Measurements from ENCODE around the gene PABPC1L. TPM values are rescaled to one million over a fixed set of nuclear protein-coding genes. Genes with fewer than 3 reads are reported as not detected.

The PABPC1L gene
- total RNA-seq, 1 experiment from 2014 or later, result 90.7 TPM

DNA sequence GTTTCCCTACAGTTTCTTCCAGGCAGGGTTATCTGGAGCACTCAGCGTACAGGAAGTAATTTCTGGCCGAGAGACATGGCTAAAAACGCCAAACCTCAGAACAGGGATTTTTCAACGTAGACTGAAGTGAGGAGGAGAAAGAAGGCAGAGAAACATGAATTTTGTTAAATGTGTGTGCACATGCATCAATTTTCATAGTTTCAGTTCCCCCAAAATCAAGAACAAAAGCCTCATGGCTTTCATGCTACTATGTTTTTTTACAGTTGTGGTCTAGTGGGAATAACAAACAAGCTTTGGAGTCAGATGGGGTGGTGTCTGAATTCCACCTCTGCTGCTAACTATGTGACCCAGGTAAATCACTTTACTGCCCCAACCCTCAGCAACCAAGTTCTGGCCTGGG is 45.4 kb downstream of the PABPC1L start:
- Mint-ChIP-seq H3K4me3 (no peak overlapping the region), H3K27ac (no peak overlapping the region), H3K4me1 (peaks cover 17% of the 10 kb centered on the region), H3K9me3 (no peaks in the 10 kb centered on the region), H3K36me3 (peaks cover 60% of the 10 kb centered on the region), H3K27me3 (ENCODE audit: low read depth) (no peaks in the 10 kb centered on the region)
- ChIA-PET POLR2A (no interaction called here), CTCF (no interaction called here)
- no peak for TF ChIP-seq FOXJ3 (CRISPR knock-in tag; IDR thresholded peaks at IDR 0.05; ENCODE audit: borderline replicate concordance)
- no peak for TF ChIP-seq KAT7 (CRISPR knock-in tag; IDR thresholded peaks at IDR 0.05; ENCODE audit: borderline replicate concordance)
- TF ChIP-seq GTF2I (CRISPR knock-in tag; conservative IDR thresholded peaks at IDR 0.05), result no peak
- TF ChIP-seq FOXK1 (CRISPR knock-in tag; IDR thresholded peaks at IDR 0.05), result no peak
- TF ChIP-seq, protein P1, sequence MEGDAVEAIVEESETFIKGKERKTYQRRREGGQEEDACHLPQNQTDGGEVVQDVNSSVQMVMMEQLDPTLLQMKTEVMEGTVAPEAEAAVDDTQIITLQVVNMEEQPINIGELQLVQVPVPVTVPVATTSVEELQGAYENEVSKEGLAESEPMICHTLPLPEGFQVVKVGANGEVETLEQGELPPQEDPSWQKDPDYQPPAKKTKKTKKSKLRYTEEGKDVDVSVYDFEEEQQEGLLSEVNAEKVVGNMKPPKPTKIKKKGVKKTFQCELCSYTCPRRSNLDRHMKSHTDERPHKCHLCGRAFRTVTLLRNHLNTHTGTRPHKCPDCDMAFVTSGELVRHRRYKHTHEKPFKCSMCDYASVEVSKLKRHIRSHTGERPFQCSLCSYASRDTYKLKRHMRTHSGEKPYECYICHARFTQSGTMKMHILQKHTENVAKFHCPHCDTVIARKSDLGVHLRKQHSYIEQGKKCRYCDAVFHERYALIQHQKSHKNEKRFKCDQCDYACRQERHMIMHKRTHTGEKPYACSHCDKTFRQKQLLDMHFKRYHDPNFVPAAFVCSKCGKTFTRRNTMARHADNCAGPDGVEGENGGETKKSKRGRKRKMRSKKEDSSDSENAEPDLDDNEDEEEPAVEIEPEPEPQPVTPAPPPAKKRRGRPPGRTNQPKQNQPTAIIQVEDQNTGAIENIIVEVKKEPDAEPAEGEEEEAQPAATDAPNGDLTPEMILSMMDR (IDR thresholded peaks at IDR 0.05), result no peak
- TF ChIP-seq, protein P2, sequence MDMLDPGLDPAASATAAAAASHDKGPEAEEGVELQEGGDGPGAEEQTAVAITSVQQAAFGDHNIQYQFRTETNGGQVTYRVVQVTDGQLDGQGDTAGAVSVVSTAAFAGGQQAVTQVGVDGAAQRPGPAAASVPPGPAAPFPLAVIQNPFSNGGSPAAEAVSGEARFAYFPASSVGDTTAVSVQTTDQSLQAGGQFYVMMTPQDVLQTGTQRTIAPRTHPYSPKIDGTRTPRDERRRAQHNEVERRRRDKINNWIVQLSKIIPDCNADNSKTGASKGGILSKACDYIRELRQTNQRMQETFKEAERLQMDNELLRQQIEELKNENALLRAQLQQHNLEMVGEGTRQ (CRISPR knock-in tag; IDR thresholded peaks at IDR 0.05), result no peak
- TF ChIP-seq, protein P3, sequence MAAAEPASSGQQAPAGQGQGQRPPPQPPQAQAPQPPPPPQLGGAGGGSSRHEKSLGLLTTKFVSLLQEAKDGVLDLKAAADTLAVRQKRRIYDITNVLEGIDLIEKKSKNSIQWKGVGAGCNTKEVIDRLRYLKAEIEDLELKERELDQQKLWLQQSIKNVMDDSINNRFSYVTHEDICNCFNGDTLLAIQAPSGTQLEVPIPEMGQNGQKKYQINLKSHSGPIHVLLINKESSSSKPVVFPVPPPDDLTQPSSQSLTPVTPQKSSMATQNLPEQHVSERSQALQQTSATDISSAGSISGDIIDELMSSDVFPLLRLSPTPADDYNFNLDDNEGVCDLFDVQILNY (CRISPR knock-in tag; IDR thresholded peaks at IDR 0.05), result no peak
- TF ChIP-seq, protein P4, sequence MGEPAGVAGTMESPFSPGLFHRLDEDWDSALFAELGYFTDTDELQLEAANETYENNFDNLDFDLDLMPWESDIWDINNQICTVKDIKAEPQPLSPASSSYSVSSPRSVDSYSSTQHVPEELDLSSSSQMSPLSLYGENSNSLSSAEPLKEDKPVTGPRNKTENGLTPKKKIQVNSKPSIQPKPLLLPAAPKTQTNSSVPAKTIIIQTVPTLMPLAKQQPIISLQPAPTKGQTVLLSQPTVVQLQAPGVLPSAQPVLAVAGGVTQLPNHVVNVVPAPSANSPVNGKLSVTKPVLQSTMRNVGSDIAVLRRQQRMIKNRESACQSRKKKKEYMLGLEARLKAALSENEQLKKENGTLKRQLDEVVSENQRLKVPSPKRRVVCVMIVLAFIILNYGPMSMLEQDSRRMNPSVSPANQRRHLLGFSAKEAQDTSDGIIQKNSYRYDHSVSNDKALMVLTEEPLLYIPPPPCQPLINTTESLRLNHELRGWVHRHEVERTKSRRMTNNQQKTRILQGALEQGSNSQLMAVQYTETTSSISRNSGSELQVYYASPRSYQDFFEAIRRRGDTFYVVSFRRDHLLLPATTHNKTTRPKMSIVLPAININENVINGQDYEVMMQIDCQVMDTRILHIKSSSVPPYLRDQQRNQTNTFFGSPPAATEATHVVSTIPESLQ (CRISPR knock-in tag; IDR thresholded peaks at IDR 0.05), result no peak
- TF ChIP-seq, protein P5, sequence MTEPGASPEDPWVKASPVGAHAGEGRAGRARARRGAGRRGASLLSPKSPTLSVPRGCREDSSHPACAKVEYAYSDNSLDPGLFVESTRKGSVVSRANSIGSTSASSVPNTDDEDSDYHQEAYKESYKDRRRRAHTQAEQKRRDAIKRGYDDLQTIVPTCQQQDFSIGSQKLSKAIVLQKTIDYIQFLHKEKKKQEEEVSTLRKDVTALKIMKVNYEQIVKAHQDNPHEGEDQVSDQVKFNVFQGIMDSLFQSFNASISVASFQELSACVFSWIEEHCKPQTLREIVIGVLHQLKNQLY (CRISPR knock-in tag; IDR thresholded peaks at IDR 0.05), result no peak
- no peak for TF ChIP-seq HMGA2 (CRISPR knock-in tag; IDR thresholded peaks at IDR 0.05)
- TF ChIP-seq PRRX2 (CRISPR knock-in tag; IDR thresholded peaks at IDR 0.05), result no peak
- TF ChIP-seq, protein P6, sequence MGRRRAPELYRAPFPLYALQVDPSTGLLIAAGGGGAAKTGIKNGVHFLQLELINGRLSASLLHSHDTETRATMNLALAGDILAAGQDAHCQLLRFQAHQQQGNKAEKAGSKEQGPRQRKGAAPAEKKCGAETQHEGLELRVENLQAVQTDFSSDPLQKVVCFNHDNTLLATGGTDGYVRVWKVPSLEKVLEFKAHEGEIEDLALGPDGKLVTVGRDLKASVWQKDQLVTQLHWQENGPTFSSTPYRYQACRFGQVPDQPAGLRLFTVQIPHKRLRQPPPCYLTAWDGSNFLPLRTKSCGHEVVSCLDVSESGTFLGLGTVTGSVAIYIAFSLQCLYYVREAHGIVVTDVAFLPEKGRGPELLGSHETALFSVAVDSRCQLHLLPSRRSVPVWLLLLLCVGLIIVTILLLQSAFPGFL (CRISPR knock-in tag; IDR thresholded peaks at IDR 0.05; ENCODE audit: borderline replicate concordance), result no peak
- TF ChIP-seq, protein P7, sequence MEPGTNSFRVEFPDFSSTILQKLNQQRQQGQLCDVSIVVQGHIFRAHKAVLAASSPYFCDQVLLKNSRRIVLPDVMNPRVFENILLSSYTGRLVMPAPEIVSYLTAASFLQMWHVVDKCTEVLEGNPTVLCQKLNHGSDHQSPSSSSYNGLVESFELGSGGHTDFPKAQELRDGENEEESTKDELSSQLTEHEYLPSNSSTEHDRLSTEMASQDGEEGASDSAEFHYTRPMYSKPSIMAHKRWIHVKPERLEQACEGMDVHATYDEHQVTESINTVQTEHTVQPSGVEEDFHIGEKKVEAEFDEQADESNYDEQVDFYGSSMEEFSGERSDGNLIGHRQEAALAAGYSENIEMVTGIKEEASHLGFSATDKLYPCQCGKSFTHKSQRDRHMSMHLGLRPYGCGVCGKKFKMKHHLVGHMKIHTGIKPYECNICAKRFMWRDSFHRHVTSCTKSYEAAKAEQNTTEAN (CRISPR knock-in tag; IDR thresholded peaks at IDR 0.05), result no peak
- no peak for TF ChIP-seq ELF4 (CRISPR knock-in tag; IDR thresholded peaks at IDR 0.05; ENCODE audit: low read depth)
- TF ChIP-seq SOX15 (CRISPR knock-in tag; IDR thresholded peaks at IDR 0.05), result no peak
- DNase-seq (ENCODE audit: low spot score), result no peak
- ATAC-seq, result no peak

DNA sequence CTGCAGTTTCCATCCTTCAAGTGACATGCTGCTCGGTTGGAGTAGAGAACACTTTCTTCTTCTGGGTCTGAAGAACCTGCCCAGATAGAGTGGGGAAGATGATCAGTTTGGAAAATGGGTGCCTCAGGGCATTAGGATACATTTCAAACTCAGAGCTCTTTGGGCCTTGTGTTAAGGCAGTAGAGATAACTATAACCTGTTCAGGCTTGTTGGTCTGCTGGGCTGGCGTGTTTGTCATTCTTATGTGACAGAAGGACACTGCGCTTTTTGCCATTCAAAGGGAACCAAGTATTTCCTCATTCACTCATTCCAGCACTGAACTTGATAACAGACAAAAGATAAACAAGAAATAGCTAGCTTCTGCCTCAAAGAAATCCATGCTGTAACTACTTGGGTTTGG is 46.5 kb downstream of the PABPC1L start:
- H3K36me3 Mint-ChIP-seq, result peaks cover 50% of the 10 kb centered on the region
- CTCF ChIA-PET, result no interaction called here
- POLR2A ChIA-PET, result interaction anchor here (1.5 kb wide), 1 partner anchor 15 kb away, joined by 3 read pairs; no protein-coding TSS in a partner anchor
- no peak for TF ChIP-seq NFYB (CRISPR knock-in tag; conservative IDR thresholded peaks at IDR 0.05; ENCODE audit: low read depth)
- no peak for TF ChIP-seq ZNF232 (CRISPR knock-in tag; IDR thresholded peaks at IDR 0.05)
- TF ChIP-seq MYBL2 (CRISPR knock-in tag; IDR thresholded peaks at IDR 0.05), result no peak
- TF ChIP-seq, protein P8, sequence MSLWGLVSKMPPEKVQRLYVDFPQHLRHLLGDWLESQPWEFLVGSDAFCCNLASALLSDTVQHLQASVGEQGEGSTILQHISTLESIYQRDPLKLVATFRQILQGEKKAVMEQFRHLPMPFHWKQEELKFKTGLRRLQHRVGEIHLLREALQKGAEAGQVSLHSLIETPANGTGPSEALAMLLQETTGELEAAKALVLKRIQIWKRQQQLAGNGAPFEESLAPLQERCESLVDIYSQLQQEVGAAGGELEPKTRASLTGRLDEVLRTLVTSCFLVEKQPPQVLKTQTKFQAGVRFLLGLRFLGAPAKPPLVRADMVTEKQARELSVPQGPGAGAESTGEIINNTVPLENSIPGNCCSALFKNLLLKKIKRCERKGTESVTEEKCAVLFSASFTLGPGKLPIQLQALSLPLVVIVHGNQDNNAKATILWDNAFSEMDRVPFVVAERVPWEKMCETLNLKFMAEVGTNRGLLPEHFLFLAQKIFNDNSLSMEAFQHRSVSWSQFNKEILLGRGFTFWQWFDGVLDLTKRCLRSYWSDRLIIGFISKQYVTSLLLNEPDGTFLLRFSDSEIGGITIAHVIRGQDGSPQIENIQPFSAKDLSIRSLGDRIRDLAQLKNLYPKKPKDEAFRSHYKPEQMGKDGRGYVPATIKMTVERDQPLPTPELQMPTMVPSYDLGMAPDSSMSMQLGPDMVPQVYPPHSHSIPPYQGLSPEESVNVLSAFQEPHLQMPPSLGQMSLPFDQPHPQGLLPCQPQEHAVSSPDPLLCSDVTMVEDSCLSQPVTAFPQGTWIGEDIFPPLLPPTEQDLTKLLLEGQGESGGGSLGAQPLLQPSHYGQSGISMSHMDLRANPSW (CRISPR knock-in tag; conservative IDR thresholded peaks at IDR 0.05; ENCODE audit: low read depth), result no peak
- no peak for TF ChIP-seq RORB (CRISPR knock-in tag; IDR thresholded peaks at IDR 0.05)
- TF ChIP-seq ATF1 (CRISPR knock-in tag; IDR thresholded peaks at IDR 0.05), result no peak
- TF ChIP-seq, protein P9, sequence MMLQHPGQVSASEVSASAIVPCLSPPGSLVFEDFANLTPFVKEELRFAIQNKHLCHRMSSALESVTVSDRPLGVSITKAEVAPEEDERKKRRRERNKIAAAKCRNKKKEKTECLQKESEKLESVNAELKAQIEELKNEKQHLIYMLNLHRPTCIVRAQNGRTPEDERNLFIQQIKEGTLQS (CRISPR knock-in tag; conservative IDR thresholded peaks at IDR 0.05), result no peak
- no peak for TF ChIP-seq NR3C1 (CRISPR knock-in tag; conservative IDR thresholded peaks at IDR 0.05; ENCODE audit: low read depth)
- TF ChIP-seq, protein P10, sequence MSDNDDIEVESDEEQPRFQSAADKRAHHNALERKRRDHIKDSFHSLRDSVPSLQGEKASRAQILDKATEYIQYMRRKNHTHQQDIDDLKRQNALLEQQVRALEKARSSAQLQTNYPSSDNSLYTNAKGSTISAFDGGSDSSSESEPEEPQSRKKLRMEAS (CRISPR knock-in tag; IDR thresholded peaks at IDR 0.05), result no peak

More for the DNA sequence above, 46.5 kb downstream of the PABPC1L start:
- Mint-ChIP-seq H3K27ac (no peak overlapping the region), H3K27me3 (ENCODE audit: low read depth) (peaks cover 10% of the 10 kb centered on the region), H3K9me3 (no peaks in the 10 kb centered on the region), H3K4me1 (peaks cover 28% of the 10 kb centered on the region), H3K4me3 (no peak overlapping the region)
- ATAC-seq, result no peak
- no peak for DNase-seq (ENCODE audit: low spot score)

All from WTC11 (cell line).